Uterus (tissue), 4 donors: Measurements from ENCODE around the gene OVOL3. TPM values are rescaled to one million over a fixed set of nuclear protein-coding genes. Genes with fewer than 3 reads are reported as not detected.
"Not testable (repeated sequence)": the region's sequence is repeated elsewhere in the genome, so short reads cannot be mapped to it uniquely, and the experiment has no call there.

Experiments used
- DNase-seq, 2 donors: peaks; one replicate each; pipeline ENCODE4 v3.0.0-alpha.2; 2019 to 2020
- H3K27ac ChIP-seq, 2 donors: fragments of 200-600 bp; sonication (generic); 1 replicate in 1 of 2; 2 replicates in 1 of 2; pipeline ENCODE4 v1.5.1; 2016 to 2018
- H3K27me3 ChIP-seq, 2 donors: fragments of 200-600 bp; sonication (generic); one replicate each; pipeline ENCODE4 v1.5.1; 2018 to 2019; ENCODE audit warnings: control low read depth in 1 of 2
- H3K36me3 ChIP-seq, 2 donors: fragments of 200-600 bp; sonication (generic); one replicate each; pipeline ENCODE4 v1.5.1; 2019; ENCODE audit warnings: control low read depth in 1 of 2
- H3K4me1 ChIP-seq, 2 donors: fragments of 200-600 bp; sonication (generic); one replicate each; pipeline ENCODE4 v1.5.1; 2018 to 2019; ENCODE audit warnings: control low read depth in 1 of 2
- H3K4me3 ChIP-seq, 2 donors: fragments of 200-600 bp; sonication (generic); 1 replicate in 1 of 2; 2 replicates in 1 of 2; pipeline ENCODE4 v1.5.1; 2018 to 2019; ENCODE audit warnings: mild to moderate bottlenecking in 1 of 2
- H3K9me3 ChIP-seq, 2 donors: fragments of 200-600 bp; sonication (generic); one replicate each; pipeline ENCODE4 v1.5.1; 2019; ENCODE audit warnings: control low read depth in 1 of 2
- CTCF ChIP-seq, 4 experiments: fragments of 200-600 bp in 2 of 4; fragments of 450-650 bp in 2 of 4; sonication (generic) in 2 of 4; IDR thresholded peaks; one replicate each; pipeline ENCODE4 v1.5.1; 2016 to 2019; ENCODE audit warnings: antibody characterized with exemption in 4 of 4, mild to moderate bottlenecking in 2 of 4, moderate library complexity in 1 of 4
- POLR2A ChIP-seq, 2 donors: fragments of 450-650 bp; IDR thresholded peaks; one replicate each; pipeline ENCODE4 v1.6.1; 2016; ENCODE audit warnings: antibody characterized with exemption in 2 of 2, mild to moderate bottlenecking in 1 of 2, moderate library complexity in 1 of 2
- intact Hi-C: fragments of 100-400 bp; cut with DNase I; formaldehyde crosslinking; loops from one replicate; pipeline ENCODE4 v1.15.1; 2023; ENCODE audit warnings: low total_unique reads
- total RNA-seq, 4 donors: library from RNA; depleted of rRNA in 3 of 4; stranded (reverse); fragments of >200 nt in 3 of 4; gene quantifications; one replicate each; pipeline versions ENCODE4 v1.1.0 to v1.2.4, GENCODE V29; 2014 to 2023
- donor health status: DM: yes; HTN: yes; CAD: no.

OVOL3 gene
- total RNA-seq, 4 donors from 2014 or later = not detected

GRCh38 chr19:36120092-36120983, 9.4 kb downstream of the OVOL3 start:
- intact Hi-C loops = no loop called here
- no peaks in the 10 kb centered on the region for H3K27me3 ChIP-seq

GRCh38 chr19:36120984-36121358, 10.0 kb downstream of the OVOL3 start:
- H3K27ac ChIP-seq = no peak overlapping the region
- no peaks in the 10 kb centered on the region for H3K4me1 ChIP-seq
- H3K27me3 ChIP-seq = no peaks in the 10 kb centered on the region
- H3K36me3 ChIP-seq = no peaks in the 10 kb centered on the region
- no peak for DNase-seq
- TF ChIP-seq CTCF (IDR thresholded peaks at IDR 0.05) (no peak), POLR2A (IDR thresholded peaks at IDR 0.05) (no peak)
- intact Hi-C loops = no loop called here
- H3K4me3 ChIP-seq = no peak overlapping the region
- no peaks in the 10 kb centered on the region for H3K9me3 ChIP-seq

More at GRCh38 chr19:36120092-36120983, 9.4 kb downstream of the OVOL3 start:
- Histone ChIP-seq H3K9me3 (no peaks in the 10 kb centered on the region), H3K4me3 (no peak overlapping the region), H3K36me3 (no peaks in the 10 kb centered on the region), H3K4me1 (no peaks in the 10 kb centered on the region), H3K27ac (no peak overlapping the region)
- TF ChIP-seq POLR2A (IDR thresholded peaks at IDR 0.05) (no peak), CTCF (IDR thresholded peaks at IDR 0.05) (no peak)
- no peak for DNase-seq

- Histone ChIP-seq H3K27me3 (no peaks in the 10 kb centered on the region), H3K4me1 (no peaks in the 10 kb centered on the region), H3K4me3 (no peak overlapping the region), H3K27ac (no peak overlapping the region), H3K36me3 (no peaks in the 10 kb centered on the region), H3K9me3 (no peaks in the 10 kb centered on the region)
- no peak for DNase-seq
- intact Hi-C loops = no loop called here
- TF ChIP-seq POLR2A (IDR thresholded peaks at IDR 0.05) = no peak
- no peak for TF ChIP-seq CTCF (IDR thresholded peaks at IDR 0.05)
Measured at GRCh38 chr19:36121486-36122124, 10.7 kb downstream of the OVOL3 start.

- Histone ChIP-seq H3K9me3 (no peaks in the 10 kb centered on the region), H3K36me3 (no peaks in the 10 kb centered on the region), H3K27me3 (no peaks in the 10 kb centered on the region), H3K4me1 (no peaks in the 10 kb centered on the region), H3K27ac (no peak overlapping the region), H3K4me3 (no peak overlapping the region)
- TF ChIP-seq CTCF (IDR thresholded peaks at IDR 0.05) (no peak), POLR2A (IDR thresholded peaks at IDR 0.05) (no peak)
- no peak for DNase-seq
- intact Hi-C loops = loop anchor here (5.0 kb wide), 1 partner anchor 47 kb away; no protein-coding TSS in a partner anchor
Measured at GRCh38 chr19:36125557-36125956, 14.6 kb downstream of the OVOL3 start.

- DNase-seq = no peak
- peak overlapping the region; percentile 36 to 44 for H3K4me3 ChIP-seq
- no peaks in the 10 kb centered on the region for H3K9me3 ChIP-seq
- intact Hi-C loops = loop anchor here (5.0 kb wide), 1 partner anchor 44 kb away; no protein-coding TSS in a partner anchor
- H3K27me3 ChIP-seq = no peaks in the 10 kb centered on the region
- H3K4me1 ChIP-seq = no peaks in the 10 kb centered on the region
- TF ChIP-seq CTCF (IDR thresholded peaks at IDR 0.05) = no peak
- TF ChIP-seq POLR2A (IDR thresholded peaks at IDR 0.05) = no peak
- no peaks in the 10 kb centered on the region for H3K36me3 ChIP-seq
- H3K27ac ChIP-seq = peak overlapping the region; percentile 90 to 91
Measured at GRCh38 chr19:36128392-36128736, 17.4 kb downstream of the OVOL3 start.

GRCh38 chr19:36131221-36131620, 20.3 kb downstream of the OVOL3 start:
- intact Hi-C loops, H3K27ac ChIP-seq, H3K9me3 ChIP-seq, H3K36me3 ChIP-seq, H3K4me1 ChIP-seq, H3K27me3 ChIP-seq, H3K4me3 ChIP-seq, DNase-seq: not testable (repeated sequence)

GRCh38 chr19:36134867-36135266, 23.9 kb downstream of the OVOL3 start:
- H3K4me1 ChIP-seq, H3K36me3 ChIP-seq, DNase-seq, H3K9me3 ChIP-seq, H3K27ac ChIP-seq, intact Hi-C loops, H3K27me3 ChIP-seq, H3K4me3 ChIP-seq: not testable (repeated sequence)
